ENCODE results near the gene STIP1. TPM values are rescaled to one million over a fixed set of nuclear protein-coding genes. Genes with fewer than 3 reads are reported as not detected.

Gene STIP1
- total and polyA plus RNA-seq, 9 of the 15 experiments (the other 6 are each of a cell fraction or from before 2014, with no cell fraction given), result 58.1 to 465 (median 346) TPM

DNA sequence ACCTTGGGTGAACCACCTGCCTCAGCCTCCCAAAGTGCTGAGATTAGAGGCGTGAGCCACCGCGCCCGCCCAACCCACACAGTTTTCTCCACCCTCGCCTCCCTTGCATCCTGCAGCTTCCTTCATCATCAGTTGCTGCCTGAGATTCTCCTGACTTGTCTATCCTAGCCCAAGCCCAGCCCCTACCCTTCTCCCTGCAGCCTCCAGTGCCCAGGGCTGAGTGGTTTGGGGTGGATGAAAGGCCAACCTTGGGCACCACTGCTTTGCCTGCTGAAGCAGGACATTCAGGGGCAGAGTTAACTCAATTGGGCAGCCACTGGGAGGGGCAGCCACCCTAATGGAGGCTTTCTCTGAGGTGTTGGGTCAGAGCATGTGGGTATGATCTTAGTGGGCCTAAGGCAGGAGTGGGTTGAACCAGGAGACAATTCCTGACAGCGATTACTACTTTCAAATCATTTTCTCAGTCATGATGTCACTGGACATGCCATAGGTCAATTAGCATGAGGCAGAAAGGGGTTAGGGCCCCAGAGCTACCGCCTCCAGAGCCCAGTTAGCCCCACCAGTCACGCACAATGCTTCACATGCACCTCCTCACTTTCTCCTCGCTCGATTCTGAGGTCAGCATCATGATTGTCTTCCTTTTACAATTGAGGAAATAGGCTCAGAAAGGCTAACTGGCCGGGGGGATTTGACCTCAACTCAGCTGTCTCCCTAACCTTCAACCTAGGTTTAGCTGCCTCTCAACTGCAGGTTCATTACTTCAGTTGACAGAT, 53.9 kb downstream of the STIP1 start (continued):
- TF ChIP-seq, protein P1, sequence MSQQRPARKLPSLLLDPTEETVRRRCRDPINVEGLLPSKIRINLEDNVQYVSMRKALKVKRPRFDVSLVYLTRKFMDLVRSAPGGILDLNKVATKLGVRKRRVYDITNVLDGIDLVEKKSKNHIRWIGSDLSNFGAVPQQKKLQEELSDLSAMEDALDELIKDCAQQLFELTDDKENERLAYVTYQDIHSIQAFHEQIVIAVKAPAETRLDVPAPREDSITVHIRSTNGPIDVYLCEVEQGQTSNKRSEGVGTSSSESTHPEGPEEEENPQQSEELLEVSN (IDR thresholded peaks at IDR 0.05; ENCODE audit: borderline replicate concordance in 1 of 2, extremely low read depth in 1 of 2, insufficient read depth in 1 of 2, insufficient read length in 1 of 2, low read depth in 1 of 2, low read length in 1 of 2, poor library complexity in 1 of 2, severe bottlenecking in 1 of 2), result peak in 1 of 2 experiments; percentile 58
- TF ChIP-seq TBP (optimal IDR thresholded peaks at IDR 0.05; ENCODE audit: low read depth, low read length) (peak; percentile 21), NR2C1 (IDR thresholded peaks at IDR 0.05) (no peak; the same call in 1 of the 2 replicates), NR2C1 (tag; IDR thresholded peaks at IDR 0.05) (peak; percentile 52; the same call in 1 of the 2 replicates), JUND (IDR thresholded peaks at IDR 0.05; ENCODE audit: borderline replicate concordance, low read depth, low read length) (0 out of 2 replicates have a peak, but pooled peaks have one; percentile 26), JUND (tag; IDR thresholded peaks at IDR 0.05; ENCODE audit: borderline replicate concordance, low read depth, low read length) (no peak)
